Osteocyte (in vitro differentiated cells): Measurements from ENCODE around the gene CDK16. TPM values are rescaled to one million over a fixed set of nuclear protein-coding genes. Genes with fewer than 3 reads are reported as not detected.

ENCODE experiments used
- DNase-seq: peaks from one replicate; pipeline ENCODE4 v3.0.0; 2021; ENCODE audit warnings: mixed read lengths; ENCODE audit not compliant: unreplicated experiment; ENCODE audit errors: extremely low spot score
- H3K27ac Mint-ChIP-seq: one replicate; pipeline ENCODE4 v1.8.0; 2021; ENCODE audit warnings: mild to moderate bottlenecking, mixed read lengths; ENCODE audit not compliant: unreplicated experiment
- H3K27me3 Mint-ChIP-seq: one replicate; pipeline ENCODE4 v1.8.0; 2021; ENCODE audit warnings: mixed read lengths; ENCODE audit not compliant: unreplicated experiment
- H3K36me3 Mint-ChIP-seq: one replicate; pipeline ENCODE4 v1.8.0; 2021; ENCODE audit warnings: mixed read lengths; ENCODE audit not compliant: unreplicated experiment
- H3K4me1 Mint-ChIP-seq: one replicate; pipeline ENCODE4 v1.8.0; 2021; ENCODE audit warnings: mixed read lengths; ENCODE audit not compliant: unreplicated experiment
- H3K4me3 Mint-ChIP-seq: one replicate; pipeline ENCODE4 v1.8.0; 2021; ENCODE audit warnings: mild to moderate bottlenecking, moderate library complexity, mixed read lengths; ENCODE audit not compliant: unreplicated experiment
- H3K9me3 Mint-ChIP-seq: one replicate; pipeline ENCODE4 v1.8.0; 2021; ENCODE audit warnings: mixed read lengths; ENCODE audit not compliant: unreplicated experiment
- total RNA-seq: library from RNA; stranded (reverse); gene quantifications from 2 replicates; pipeline ENCODE4 v1.2.1, GENCODE V29; 2021
- TF ChIP-seq, protein P1 (sequence below): fragments of 200-600 bp; sonication (generic); IDR thresholded peaks from 2 replicates; pipeline ENCODE4 v1.5.0; 2021; ENCODE audit warnings: antibody characterized with exemption, mild to moderate bottlenecking, moderate library complexity

CDK16 gene
- total RNA-seq, 1 donor from 2014 or later, result 174 TPM

- TF ChIP-seq, protein P1, sequence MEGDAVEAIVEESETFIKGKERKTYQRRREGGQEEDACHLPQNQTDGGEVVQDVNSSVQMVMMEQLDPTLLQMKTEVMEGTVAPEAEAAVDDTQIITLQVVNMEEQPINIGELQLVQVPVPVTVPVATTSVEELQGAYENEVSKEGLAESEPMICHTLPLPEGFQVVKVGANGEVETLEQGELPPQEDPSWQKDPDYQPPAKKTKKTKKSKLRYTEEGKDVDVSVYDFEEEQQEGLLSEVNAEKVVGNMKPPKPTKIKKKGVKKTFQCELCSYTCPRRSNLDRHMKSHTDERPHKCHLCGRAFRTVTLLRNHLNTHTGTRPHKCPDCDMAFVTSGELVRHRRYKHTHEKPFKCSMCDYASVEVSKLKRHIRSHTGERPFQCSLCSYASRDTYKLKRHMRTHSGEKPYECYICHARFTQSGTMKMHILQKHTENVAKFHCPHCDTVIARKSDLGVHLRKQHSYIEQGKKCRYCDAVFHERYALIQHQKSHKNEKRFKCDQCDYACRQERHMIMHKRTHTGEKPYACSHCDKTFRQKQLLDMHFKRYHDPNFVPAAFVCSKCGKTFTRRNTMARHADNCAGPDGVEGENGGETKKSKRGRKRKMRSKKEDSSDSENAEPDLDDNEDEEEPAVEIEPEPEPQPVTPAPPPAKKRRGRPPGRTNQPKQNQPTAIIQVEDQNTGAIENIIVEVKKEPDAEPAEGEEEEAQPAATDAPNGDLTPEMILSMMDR, result no peak
- DNase-seq, result peak; percentile 96
- peaks cover 7% of the 10 kb centered on the region for H3K36me3 Mint-ChIP-seq
- peak overlapping the region; percentile 88 for H3K27ac Mint-ChIP-seq
- peak overlapping the region; percentile 92 for H3K4me3 Mint-ChIP-seq
- H3K27me3 Mint-ChIP-seq, result no peaks in the 10 kb centered on the region
- H3K9me3 Mint-ChIP-seq, result no peaks in the 10 kb centered on the region
- H3K4me1 Mint-ChIP-seq, result peaks cover 32% of the 10 kb centered on the region
These were observed 27.8 kb upstream of the CDK16 start for GRCh38 chrX:47190445-47191269.

DNA sequence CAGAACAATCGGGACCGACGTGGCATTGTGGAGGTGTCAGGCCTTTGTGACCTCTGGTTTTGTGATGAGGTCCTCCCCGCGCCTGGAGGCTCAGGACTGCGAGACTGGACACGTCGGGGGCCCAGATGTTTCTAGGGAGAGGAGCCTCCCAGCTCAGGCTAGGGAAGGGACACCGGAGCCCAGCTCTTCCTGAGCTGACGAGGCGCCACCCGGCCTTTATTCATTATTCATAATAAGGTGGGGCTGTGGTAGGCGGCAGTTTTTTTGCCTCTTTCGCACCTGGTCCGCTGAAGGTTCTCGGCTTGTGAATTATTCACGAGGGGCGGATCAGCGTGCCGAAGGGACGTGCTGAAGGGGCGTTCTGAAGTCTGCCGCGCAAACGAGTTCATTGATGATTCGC, 27.1 kb upstream of the CDK16 start:
- peaks cover 39% of the 10 kb centered on the region for H3K4me1 Mint-ChIP-seq
- H3K4me3 Mint-ChIP-seq, result peak overlapping the region; percentile 92
- no peaks in the 10 kb centered on the region for H3K9me3 Mint-ChIP-seq
- no peaks in the 10 kb centered on the region for H3K27me3 Mint-ChIP-seq
- TF ChIP-seq, protein P1, result no peak
- H3K36me3 Mint-ChIP-seq, result peaks cover 8% of the 10 kb centered on the region
- DNase-seq, result no peak
- H3K27ac Mint-ChIP-seq, result peak overlapping the region; percentile 88

- Mint-ChIP-seq H3K27me3 (no peaks in the 10 kb centered on the region), H3K36me3 (peaks cover 8% of the 10 kb centered on the region), H3K27ac (no peak overlapping the region), H3K9me3 (no peaks in the 10 kb centered on the region), H3K4me3 (peak overlapping the region; percentile 92), H3K4me1 (peaks cover 44% of the 10 kb centered on the region)
- TF ChIP-seq, protein P1, result no peak
- DNase-seq, result no peak
These were observed 26.6 kb upstream of the CDK16 start for GRCh38 chrX:47191806-47192401.

DNA sequence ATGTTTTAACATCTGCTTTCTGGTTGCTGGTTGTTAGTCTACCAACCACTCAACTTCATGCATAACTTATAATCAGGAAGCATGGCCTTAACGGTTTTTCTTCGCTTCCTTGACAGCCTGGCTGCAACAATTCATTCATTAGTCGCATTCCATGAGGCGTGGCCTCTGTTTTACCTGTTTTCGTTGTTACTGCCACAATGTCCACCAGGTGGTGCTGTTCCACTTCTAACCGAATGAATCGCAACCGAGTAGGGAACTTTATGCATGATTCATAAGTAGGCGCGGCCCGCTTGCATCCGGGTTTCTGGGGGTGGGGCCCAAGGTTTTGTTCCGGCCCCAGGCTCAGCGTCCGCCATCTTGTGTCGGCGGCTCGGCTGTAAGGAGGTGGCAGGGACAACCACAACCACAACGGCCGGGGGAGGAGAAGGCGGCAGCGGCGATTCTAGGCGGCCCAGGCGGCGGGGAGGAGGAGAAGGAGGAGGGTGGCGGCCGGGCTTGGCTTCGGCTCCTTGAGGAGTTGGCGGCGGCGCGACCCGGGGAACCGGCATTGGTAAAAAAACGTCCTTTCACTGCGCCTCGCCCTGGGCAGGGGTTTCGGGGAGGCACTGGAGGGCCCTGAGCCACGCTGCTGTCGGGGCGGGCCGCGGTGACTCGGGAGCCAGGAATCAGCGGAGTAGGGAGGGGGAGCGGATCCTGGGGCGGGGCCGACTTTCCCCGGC, 24.8 kb upstream of the CDK16 start, which contains the start of gene UBA1:
UBA1 (plus strand) TSS at position 355 of the 719 bp plus-strand sequence. CDS start 4,974 bp downstream, outside the sequence.
- Mint-ChIP-seq H3K9me3 (no peaks in the 10 kb centered on the region), H3K4me1 (peaks cover 62% of the 10 kb centered on the region), H3K27me3 (no peaks in the 10 kb centered on the region), H3K36me3 (peaks cover 11% of the 10 kb centered on the region), H3K4me3 (peak within 1 kb of the TSS; percentile 94), H3K27ac (peak within 1 kb of the TSS; percentile 99)
- peak; percentile 99 for DNase-seq
- TF ChIP-seq, protein P1, result peak; percentile 86
